ENCODE measurements around the gene KIAA0319L.

The KIAA0319L gene

DNA sequence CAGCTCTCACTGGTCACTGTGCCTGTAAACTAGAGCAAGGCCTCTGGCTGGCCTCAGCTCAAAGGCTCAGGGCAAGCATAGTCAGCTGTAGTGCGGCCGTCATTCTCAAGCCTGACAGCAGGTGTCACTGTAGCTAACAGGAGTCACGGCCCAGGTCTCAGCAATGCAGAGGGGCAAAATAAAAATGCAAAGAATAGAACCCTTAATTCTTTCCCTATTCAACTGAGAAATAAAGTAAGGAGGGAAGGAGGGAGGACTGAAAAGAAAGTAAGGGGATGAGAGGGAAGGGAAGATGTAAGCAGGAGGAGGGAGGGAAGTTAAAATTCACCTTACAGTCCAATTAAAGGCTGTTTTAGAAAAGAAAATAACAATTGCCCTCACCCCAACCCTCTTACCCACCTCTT, 106.1 kb downstream of the KIAA0319L start:
- TF ChIP-seq, protein P1, sequence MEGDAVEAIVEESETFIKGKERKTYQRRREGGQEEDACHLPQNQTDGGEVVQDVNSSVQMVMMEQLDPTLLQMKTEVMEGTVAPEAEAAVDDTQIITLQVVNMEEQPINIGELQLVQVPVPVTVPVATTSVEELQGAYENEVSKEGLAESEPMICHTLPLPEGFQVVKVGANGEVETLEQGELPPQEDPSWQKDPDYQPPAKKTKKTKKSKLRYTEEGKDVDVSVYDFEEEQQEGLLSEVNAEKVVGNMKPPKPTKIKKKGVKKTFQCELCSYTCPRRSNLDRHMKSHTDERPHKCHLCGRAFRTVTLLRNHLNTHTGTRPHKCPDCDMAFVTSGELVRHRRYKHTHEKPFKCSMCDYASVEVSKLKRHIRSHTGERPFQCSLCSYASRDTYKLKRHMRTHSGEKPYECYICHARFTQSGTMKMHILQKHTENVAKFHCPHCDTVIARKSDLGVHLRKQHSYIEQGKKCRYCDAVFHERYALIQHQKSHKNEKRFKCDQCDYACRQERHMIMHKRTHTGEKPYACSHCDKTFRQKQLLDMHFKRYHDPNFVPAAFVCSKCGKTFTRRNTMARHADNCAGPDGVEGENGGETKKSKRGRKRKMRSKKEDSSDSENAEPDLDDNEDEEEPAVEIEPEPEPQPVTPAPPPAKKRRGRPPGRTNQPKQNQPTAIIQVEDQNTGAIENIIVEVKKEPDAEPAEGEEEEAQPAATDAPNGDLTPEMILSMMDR (conservative IDR thresholded peaks at IDR 0.05; ENCODE audit: low read depth, low read length): peak; percentile 96
- H3K4me3 ChIP-seq (ENCODE audit: low read length): no peak overlapping the region
- peak; percentile 18 for DNase-seq (ENCODE audit: low read depth)

DNA sequence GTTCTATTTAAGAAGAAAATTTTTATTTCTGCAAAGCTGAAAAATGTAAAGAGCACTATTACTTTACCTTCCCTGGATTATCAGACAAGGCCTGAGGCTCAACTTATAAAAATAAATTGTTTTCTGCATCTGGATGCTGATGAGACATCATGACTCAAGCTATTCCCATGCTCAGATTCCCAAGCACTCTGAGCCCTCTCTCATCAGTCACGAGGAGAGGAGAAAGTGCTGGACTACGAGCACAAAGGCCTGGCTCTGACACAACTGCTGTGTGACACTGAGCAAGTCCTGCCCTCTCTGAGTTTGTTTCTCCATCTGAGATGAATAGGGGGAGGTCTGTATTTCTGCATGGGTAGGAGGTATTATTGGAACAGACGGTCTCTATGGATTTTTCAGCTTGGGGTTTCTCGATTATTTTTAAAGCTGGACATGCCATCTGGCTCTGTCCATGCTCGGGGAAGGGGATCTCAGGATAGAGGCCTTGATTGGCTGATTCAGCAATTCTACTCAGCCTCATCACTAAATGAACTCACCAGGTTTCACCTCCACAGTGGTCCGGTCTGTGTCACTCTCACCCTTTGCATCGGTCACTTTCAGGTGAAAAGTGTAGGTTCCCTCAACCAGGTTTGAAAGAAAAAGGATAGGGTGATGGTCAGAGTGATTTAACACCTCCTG, 107.7 kb downstream of the KIAA0319L start:
- DNase-seq (ENCODE audit: low read depth): peak; percentile 81
- H3K4me3 ChIP-seq (ENCODE audit: low read length): no peak overlapping the region
- TF ChIP-seq, protein P1 (conservative IDR thresholded peaks at IDR 0.05; ENCODE audit: low read depth, low read length): no peak

DNA sequence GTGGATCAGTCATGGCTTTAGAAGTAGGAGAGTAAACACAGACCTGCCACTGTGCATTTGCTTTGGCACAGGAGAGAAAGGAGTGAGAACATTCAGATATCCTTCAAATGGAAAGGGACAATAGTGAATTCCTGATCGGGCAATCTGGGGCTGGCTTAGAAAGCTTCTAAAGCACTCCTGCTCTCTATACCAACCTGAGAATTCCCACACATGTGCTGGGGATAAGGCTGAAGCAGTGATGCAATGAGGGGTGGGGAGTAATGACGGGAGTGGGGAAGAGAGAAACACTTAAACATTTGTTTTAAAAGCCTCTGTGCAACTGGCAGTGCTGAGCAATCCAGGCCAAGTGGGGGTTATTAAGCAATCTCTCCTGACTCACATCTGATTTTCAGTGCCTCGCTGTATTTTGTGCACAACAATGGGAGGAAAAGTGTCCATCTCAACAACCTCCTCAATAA, 108.8 kb downstream of the KIAA0319L start:
- TF ChIP-seq, protein P1 (conservative IDR thresholded peaks at IDR 0.05; ENCODE audit: low read depth, low read length): no peak
- no peak overlapping the region for H3K4me3 ChIP-seq (ENCODE audit: low read length)
- peak; percentile 86 for DNase-seq (ENCODE audit: low read depth)

DNA sequence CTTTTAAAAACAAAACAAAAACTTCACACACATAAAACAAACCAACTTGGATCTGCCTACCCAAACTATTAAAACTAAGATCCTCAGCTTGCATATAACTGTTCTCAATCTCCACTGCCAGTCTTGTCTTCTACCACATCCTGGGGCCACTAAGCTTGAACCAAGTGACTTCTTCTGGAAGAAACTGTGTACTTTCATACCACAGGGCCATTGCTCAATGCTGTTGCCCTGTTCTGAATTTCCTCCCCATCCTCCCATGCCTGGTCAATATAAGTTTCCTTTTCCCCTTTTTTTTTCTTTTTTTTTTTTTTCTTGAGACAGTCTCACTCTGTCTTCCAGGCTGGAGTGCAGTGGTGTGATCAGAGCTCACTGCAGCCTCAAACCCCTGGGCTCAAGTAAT, 109.9 kb downstream of the KIAA0319L start:
- no peak overlapping the region for H3K4me3 ChIP-seq (ENCODE audit: low read length)
- TF ChIP-seq, protein P1 (conservative IDR thresholded peaks at IDR 0.05; ENCODE audit: low read depth, low read length): no peak
- no peak for DNase-seq (ENCODE audit: low read depth)

DNA sequence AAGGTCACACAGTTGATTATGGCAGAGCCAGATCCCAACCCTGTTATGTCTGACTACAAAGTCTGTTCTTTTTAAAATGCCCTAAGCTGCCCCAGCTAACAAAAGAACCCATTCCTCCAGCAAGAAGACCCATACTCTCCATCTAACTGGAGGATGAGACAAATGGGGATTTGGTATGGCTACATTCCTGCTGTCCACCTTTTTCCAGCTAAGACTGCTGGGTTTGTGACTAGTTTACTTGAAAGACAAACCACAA, 112.8 kb downstream of the KIAA0319L start:
- TF ChIP-seq, protein P1 (conservative IDR thresholded peaks at IDR 0.05; ENCODE audit: low read depth, low read length): no peak
- DNase-seq (ENCODE audit: low read depth): no peak
- no peak overlapping the region for H3K4me3 ChIP-seq (ENCODE audit: low read length)

DNA sequence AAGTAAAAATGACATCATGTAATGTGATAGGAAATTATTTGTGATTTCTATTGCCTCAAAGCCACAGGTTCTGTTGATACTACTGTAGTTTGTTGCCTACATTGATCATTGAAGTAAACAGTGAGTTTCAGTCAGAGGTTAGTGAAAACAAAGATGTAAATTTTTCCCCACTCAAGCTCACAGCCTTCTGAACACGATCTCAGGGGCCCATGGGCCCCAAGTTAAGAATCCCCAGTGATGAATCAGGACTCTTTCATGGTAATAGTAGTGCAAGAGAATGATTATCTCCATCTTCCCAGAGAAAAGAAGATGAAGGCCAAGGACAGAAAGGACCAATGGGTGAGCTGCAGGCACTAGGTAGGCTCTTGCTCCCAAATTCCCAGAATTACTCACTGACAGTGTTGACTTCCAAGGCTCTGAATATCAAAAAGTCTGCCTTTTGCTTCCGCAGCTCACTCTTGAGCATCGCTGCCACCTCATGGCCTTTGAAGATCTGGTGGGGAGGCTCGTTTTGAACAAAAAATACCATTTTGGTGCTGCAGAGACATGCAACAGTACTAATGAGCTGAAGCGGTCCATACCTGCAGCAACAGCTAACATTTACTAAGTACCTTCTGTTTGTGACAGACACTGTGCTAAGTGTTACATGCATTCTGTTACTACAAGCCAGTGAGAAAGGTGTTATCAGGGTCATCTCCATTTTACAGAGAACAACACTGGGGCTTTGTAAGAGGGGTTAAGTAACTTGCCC, 113.3 kb downstream of the KIAA0319L start:
- no peak for DNase-seq (ENCODE audit: low read depth)
- TF ChIP-seq, protein P1 (conservative IDR thresholded peaks at IDR 0.05; ENCODE audit: low read depth, low read length): peak; percentile 15
- no peak overlapping the region for H3K4me3 ChIP-seq (ENCODE audit: low read length)

DNA sequence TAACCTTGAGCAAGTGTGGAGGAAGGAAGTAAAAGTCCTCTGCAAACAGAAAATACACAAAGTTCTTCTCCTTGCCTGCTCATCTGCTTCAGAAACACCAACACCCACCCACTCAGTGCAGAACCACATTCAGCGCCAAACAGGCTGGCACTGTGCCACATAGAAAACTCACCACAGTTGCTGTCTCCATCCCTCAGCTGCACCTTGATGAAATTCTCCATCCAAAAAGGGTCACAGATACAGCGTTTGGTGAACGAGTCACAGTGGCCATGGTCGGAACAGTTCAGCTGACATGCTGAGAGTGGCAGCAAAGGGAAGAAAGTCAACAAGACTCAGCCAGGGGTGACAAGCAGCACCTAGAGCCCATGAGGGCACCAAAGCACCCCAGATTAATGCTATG, 114.5 kb downstream of the KIAA0319L start:
- TF ChIP-seq, protein P1 (conservative IDR thresholded peaks at IDR 0.05; ENCODE audit: low read depth, low read length): no peak
- no peak for DNase-seq (ENCODE audit: low read depth)
- no peak overlapping the region for H3K4me3 ChIP-seq (ENCODE audit: low read length)
